GM12878 (cell line): Measurements from ENCODE around the gene HDAC9. TPM values are rescaled to one million over a fixed set of nuclear protein-coding genes. Genes with fewer than 3 reads are reported as not detected.

Source experiments
- ATAC-seq: fragments of 200-7000 bp; cut with Tn5 transposase; 3 replicates; pipeline ENCODE4 v1.9.1; 2020; ENCODE audit warnings: mild to moderate bottlenecking, moderate library complexity
- BruUV-seq: library from RNA; stranded (reverse); fragments of 400-500 nt; replicated peaks from 2 replicates; lab custom pipeline; 2021; lab: Mats Ljungman, UMichigan
- CTCF ChIA-PET: fragments of 300-600 bp; sonication (Branson Sonifier 250); formaldehyde crosslinking; extraction: SDS; loops from one replicate; lab custom pipeline; 2021; ENCODE audit warnings: inconsistent platforms; lab: Yijun Ruan, JAX
- POLR2A ChIA-PET: fragments of 350-600 bp; formaldehyde crosslinking; extraction: SDS; loops from one replicate; lab custom pipeline; 2021; ENCODE audit warnings: inconsistent platforms; lab: Charles Lee
- RAD21 ChIA-PET: fragments of 300-600 bp; sonication (Branson Sonifier 250); formaldehyde crosslinking; loops from one replicate; lab custom pipeline; 2023; ENCODE audit warnings: antibody characterized with exemption; ENCODE audit not compliant: unreplicated experiment; lab: Charles Lee
- SMC1A ChIA-PET: fragments of 300-600 bp; sonication (Branson Sonifier 250); formaldehyde crosslinking; loops from one replicate; lab custom pipeline; 2023; ENCODE audit not compliant: unreplicated experiment, uncharacterized antibody; lab: Charles Lee
- DNase-seq: peaks from one replicate; pipeline ENCODE4 v3.0.0-alpha.2; 2011; ENCODE audit warnings: low read depth, low spot score
- FAIRE-seq: peaks from 3 replicates; lab custom pipeline; 2011; peaks lifted over from hg19 to GRCh38; lab: Jason Lieb, UNC
- H2AFZ ChIP-seq: 2 replicates; pipeline ENCODE4 v1.6.0; 2011; ENCODE audit warnings: low read depth, low read length, control low read depth; ENCODE audit not compliant: control insufficient read depth
- H3K27ac ChIP-seq: 2 replicates; pipeline ENCODE4 v1.5.1; 2011; ENCODE audit warnings: control low read depth; ENCODE audit not compliant: control insufficient read depth, insufficient read depth
- H3K27me3 ChIP-seq, 2 experiments: replicated peaks in 1 of 2; 2 replicates each; pipeline versions ENCODE4 v1.6.0 to v1.6.1; 2011; ENCODE audit warnings: low read length in 1 of 2; ENCODE audit not compliant: control insufficient read depth in 2 of 2, insufficient read depth in 2 of 2
- H3K36me3 ChIP-seq, 2 experiments: 2 replicates each; pipeline ENCODE4 v1.5.1; 2011; ENCODE audit warnings: low read length in 1 of 2; ENCODE audit not compliant: control insufficient read depth in 2 of 2, insufficient read depth in 2 of 2
- H3K4me1 ChIP-seq: 2 replicates; pipeline ENCODE4 v1.6.1; 2011; ENCODE audit warnings: mild to moderate bottlenecking, low read length, moderate library complexity, mixed read lengths; ENCODE audit not compliant: control insufficient read depth, insufficient read depth
- H3K4me2 ChIP-seq: 2 replicates; pipeline ENCODE4 v1.6.0; 2011; ENCODE audit warnings: control low read depth; ENCODE audit not compliant: control insufficient read depth, insufficient read depth
- H3K4me3 ChIP-seq: fragments of 200-600 bp; sonication (generic); 2 replicates; pipeline ENCODE4 v1.5.1; 2016
- H3K79me2 ChIP-seq: 2 replicates; pipeline ENCODE4 v1.6.0; 2011; ENCODE audit warnings: low read length; ENCODE audit not compliant: control insufficient read depth, insufficient read depth
- H3K9ac ChIP-seq: 2 replicates; pipeline ENCODE4 v1.8.0; 2011; ENCODE audit warnings: low read length, control low read depth, mixed read lengths; ENCODE audit not compliant: control insufficient read depth, insufficient read depth
- H3K9me3 ChIP-seq: replicated peaks from 3 replicates; pipeline ENCODE4 v1.5.1; 2011; ENCODE audit warnings: mild to moderate bottlenecking, low read length; ENCODE audit not compliant: control insufficient read depth, insufficient read depth
- H4K20me1 ChIP-seq: 2 replicates; pipeline ENCODE4 v1.6.0; 2011; ENCODE audit not compliant: control insufficient read depth, insufficient read depth
- ASH2L ChIP-seq: fragments of 300-600, 200-600 bp; sonication (generic); IDR thresholded peaks from 2 replicates; pipeline ENCODE4 v1.6.1; 2017; ENCODE audit warnings: low read depth, mild to moderate bottlenecking, borderline replicate concordance
- ATF3 ChIP-seq: IDR thresholded peaks from 2 replicates; pipeline ENCODE4 v1.6.1; 2011; ENCODE audit warnings: low read depth, mild to moderate bottlenecking, low read length, moderate library complexity, borderline replicate concordance; ENCODE audit errors: extremely low read depth
- BHLHE40 ChIP-seq, 2 experiments: fragments of 450-650 bp in 1 of 2; IDR thresholded peaks; 2 replicates each; pipeline ENCODE4 v1.6.1; 2011 to 2017; ENCODE audit warnings: low read depth in 2 of 2, borderline replicate concordance in 1 of 2, improper control_type of control experiment in 1 of 2, low read length in 1 of 2, mild to moderate bottlenecking in 1 of 2
- CREM ChIP-seq: IDR thresholded peaks from 2 replicates; pipeline ENCODE4 v1.6.1; 2014; ENCODE audit warnings: antibody characterized with exemption, low read depth
- FOS ChIP-seq: IDR thresholded peaks from 3 replicates; pipeline ENCODE4 v1.6.1; 2011; ENCODE audit warnings: borderline replicate concordance; ENCODE audit not compliant: insufficient read length; ENCODE audit errors: extremely low read depth
- GABPA ChIP-seq: IDR thresholded peaks from 2 replicates; pipeline ENCODE4 v1.6.1; 2014; ENCODE audit warnings: antibody characterized with exemption, low read depth, mild to moderate bottlenecking, inconsistent platforms
- IRF4 ChIP-seq: IDR thresholded peaks from 2 replicates; pipeline ENCODE4 v1.6.1; 2011; ENCODE audit warnings: low read depth, low read length
- JUND ChIP-seq: IDR thresholded peaks from 2 replicates; pipeline ENCODE4 v1.6.1; 2012; ENCODE audit warnings: low read depth, mild to moderate bottlenecking, low read length, improper control_type of control experiment, moderate library complexity
- RUNX3 ChIP-seq: IDR thresholded peaks from 2 replicates; pipeline ENCODE4 v1.6.1; 2012; ENCODE audit warnings: low read length, inconsistent platforms
- SPI1 ChIP-seq: IDR thresholded peaks from 2 replicates; pipeline ENCODE4 v1.6.1; 2011; ENCODE audit warnings: low read depth, mild to moderate bottlenecking, low read length, moderate library complexity, borderline replicate concordance; ENCODE audit not compliant: insufficient read depth
- TCF12 ChIP-seq: IDR thresholded peaks from 2 replicates; pipeline ENCODE4 v1.6.1; 2011; ENCODE audit warnings: low read depth, mild to moderate bottlenecking, low read length
- ZNF384 ChIP-seq: IDR thresholded peaks from 2 replicates; pipeline ENCODE4 v1.6.1; 2012; ENCODE audit warnings: low read depth, mild to moderate bottlenecking, low read length, improper control_type of control experiment, borderline replicate concordance
- WGBS: methylation state at CpG from one replicate; pipeline ENCODE4 v1.1.6; 2016; ENCODE audit warnings: low lambda C conversion rate; ENCODE audit not compliant: insufficient replicate concordance, insufficient coverage; ENCODE audit errors: missing lambda C conversion rate; 5-methylcytosine and 5-hydroxymethylcytosine counted together
- in situ Hi-C: fragments of 300-500 bp; cut with MboI; formaldehyde crosslinking; loops from 9 replicates; pipeline ENCODE4 v1.14.3; 2018; ENCODE audit warnings: mixed read lengths
- intact Hi-C: fragments of 100-400 bp; cut with micrococcal nuclease; formaldehyde crosslinking; loops from one replicate; pipeline ENCODE4 v1.14.2; 2022; ENCODE audit not compliant: unreplicated experiment
- polyA plus RNA-seq, 11 experiments: library from polyadenylated mRNA; depleted of rRNA in 4 of 11; unstranded in 6 of 11; stranded (reverse) in 5 of 11; fragments of >200 nt; fragmentation: Nextera tagmentation in 4 of 11; fragmentation: Illumina TruSeq in 1 of 11; extraction: Ambion mirVana in 4 of 11; extraction: Trizol in 1 of 11; gene quantifications; 1 replicate in 1 of 11; 2 replicates in 10 of 11; pipeline versions ENCODE4 v1.2.1 to v1.2.3, GENCODE V29; 2011 to 2016; ENCODE audit warnings: inconsistent platforms in 2 of 11, missing spikeins in 2 of 11, low read depth in 1 of 11
- total RNA-seq, 4 experiments: library from RNA; depleted of rRNA in 3 of 4; stranded (reverse); fragments of >200 nt in 3 of 4; fragmentation: Illumina TruSeq in 1 of 4; extraction: Trizol in 1 of 4; gene quantifications; 2 replicates each; pipeline versions ENCODE4 v1.2.1 to v1.2.3, GENCODE V29; 2013 to 2021
- TF ChIP-seq, protein P1 (sequence below): fragments of 450-650 bp; IDR thresholded peaks from 2 replicates; pipeline ENCODE4 v1.6.1; 2017; ENCODE audit warnings: borderline replicate concordance
- TF ChIP-seq, protein P2 (sequence below): fragments of 450-650 bp; IDR thresholded peaks from 2 replicates; pipeline ENCODE4 v1.6.1; 2016; ENCODE audit warnings: mild to moderate bottlenecking

Gene HDAC9
- total and polyA plus RNA-seq, 10 of the 15 experiments (the other 5 are each of a cell fraction or from before 2014, with no cell fraction given), result 0.73 to 12.8 (median 0.92) TPM

DNA sequence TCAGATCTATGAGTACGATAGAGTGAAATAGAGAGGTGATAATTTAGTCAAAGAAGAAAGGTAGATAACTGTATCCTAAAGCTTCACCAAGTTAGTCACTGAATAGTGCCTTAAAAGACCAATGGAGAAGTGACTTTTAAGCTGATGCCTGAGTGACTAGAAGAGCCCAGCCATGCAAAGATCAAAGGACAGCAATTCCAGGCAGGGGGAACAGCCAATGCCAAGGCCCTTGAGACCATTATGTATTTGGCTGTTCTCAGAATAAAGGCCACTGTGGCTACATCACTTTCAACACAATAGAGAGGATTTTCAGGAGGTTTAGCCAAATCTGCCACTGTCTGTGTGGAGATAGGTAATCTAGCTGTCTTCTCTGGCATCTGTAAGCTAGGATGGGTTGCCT is 17.8 kb downstream of the HDAC9 start:
- FAIRE-seq (no peak), DNase-seq (no peak), ATAC-seq (no peak)
- 89% methylated on average over 1 of the region's 1 CpG for WGBS
- BruUV-seq, result no TSS peak
- ChIA-PET POLR2A (interaction anchor here (0.6 to 1.1 kb wide), 2 partner anchors 10 to 165 kb away, joined by 3 read pairs; no protein-coding TSS in a partner anchor), RAD21 (interaction anchor here (0.7 to 0.9 kb wide), 2 partner anchors 18 to 23 kb away, joined by 3 read pairs; no protein-coding TSS in a partner anchor), SMC1A (interaction anchor here (1.1 to 1.4 kb wide), 3 partner anchors 11 to 51 kb away, joined by 3 to 5 read pairs (median 4); no protein-coding TSS in a partner anchor), CTCF (no interaction called here)
- Histone ChIP-seq H3K27me3 (no peaks in the 10 kb centered on the region), H3K4me2 (no peak overlapping the region), H3K4me3 (no peak overlapping the region), H3K9ac (no peak overlapping the region), H4K20me1 (no peaks in the 10 kb centered on the region), H3K79me2 (no peaks in the 10 kb centered on the region), H2AFZ (no peak overlapping the region), H3K27ac (no peak overlapping the region), H3K4me1 (peaks cover 5% of the 10 kb centered on the region), H3K36me3 (no peaks in the 10 kb centered on the region), H3K9me3 (no peaks in the 10 kb centered on the region)
- intact Hi-C loops, result no loop called here
- in situ Hi-C loops, result no loop called here
- TF ChIP-seq, protein P1, sequence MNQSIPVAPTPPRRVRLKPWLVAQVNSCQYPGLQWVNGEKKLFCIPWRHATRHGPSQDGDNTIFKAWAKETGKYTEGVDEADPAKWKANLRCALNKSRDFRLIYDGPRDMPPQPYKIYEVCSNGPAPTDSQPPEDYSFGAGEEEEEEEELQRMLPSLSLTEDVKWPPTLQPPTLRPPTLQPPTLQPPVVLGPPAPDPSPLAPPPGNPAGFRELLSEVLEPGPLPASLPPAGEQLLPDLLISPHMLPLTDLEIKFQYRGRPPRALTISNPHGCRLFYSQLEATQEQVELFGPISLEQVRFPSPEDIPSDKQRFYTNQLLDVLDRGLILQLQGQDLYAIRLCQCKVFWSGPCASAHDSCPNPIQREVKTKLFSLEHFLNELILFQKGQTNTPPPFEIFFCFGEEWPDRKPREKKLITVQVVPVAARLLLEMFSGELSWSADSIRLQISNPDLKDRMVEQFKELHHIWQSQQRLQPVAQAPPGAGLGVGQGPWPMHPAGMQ, result no peak
- TF ChIP-seq BHLHE40 (IDR thresholded peaks at IDR 0.05; ENCODE audit: borderline replicate concordance in 1 of 2, low read depth in 2 of 2, low read length in 1 of 2) (no peak), FOS (no peak)

- no peaks in the 10 kb centered on the region for H4K20me1 ChIP-seq
- no peaks in the 10 kb centered on the region for H3K27me3 ChIP-seq
- no peaks in the 10 kb centered on the region for H3K36me3 ChIP-seq
- in situ Hi-C loops (no loop called here), intact Hi-C loops (no loop called here)
- H3K4me2 ChIP-seq, result no peak overlapping the region
- CTCF ChIA-PET, result interaction anchor here (0.7 to 1.5 kb wide), 3 partner anchors 9 to 164 kb away, joined by 3 to 6 read pairs (median 4); no protein-coding TSS in a partner anchor
- FAIRE-seq, result no peak
- no peaks in the 10 kb centered on the region for H3K79me2 ChIP-seq
- RAD21 ChIA-PET, result no interaction called here
- BruUV-seq, result no TSS peak
- no peak overlapping the region for H3K27ac ChIP-seq
- H3K4me3 ChIP-seq, result no peak overlapping the region
- no peak overlapping the region for H3K9ac ChIP-seq
- no peak for ATAC-seq
- WGBS, result 20% methylated on average over 2 of the region's 2 CpGs
- SMC1A ChIA-PET, result interaction anchor here (1.1 to 1.4 kb wide), 2 partner anchors 21 to 75 kb away, joined by 3 to 4 read pairs; no protein-coding TSS in a partner anchor
- TF ChIP-seq TCF12 (no peak), ZNF384 (no peak), SPI1 (no peak), CREM (no peak), RUNX3 (no peak), ATF3 (no peak), JUND (no peak), IRF4 (no peak), GABPA (no peak), ASH2L (no peak)
- TF ChIP-seq, protein P2, sequence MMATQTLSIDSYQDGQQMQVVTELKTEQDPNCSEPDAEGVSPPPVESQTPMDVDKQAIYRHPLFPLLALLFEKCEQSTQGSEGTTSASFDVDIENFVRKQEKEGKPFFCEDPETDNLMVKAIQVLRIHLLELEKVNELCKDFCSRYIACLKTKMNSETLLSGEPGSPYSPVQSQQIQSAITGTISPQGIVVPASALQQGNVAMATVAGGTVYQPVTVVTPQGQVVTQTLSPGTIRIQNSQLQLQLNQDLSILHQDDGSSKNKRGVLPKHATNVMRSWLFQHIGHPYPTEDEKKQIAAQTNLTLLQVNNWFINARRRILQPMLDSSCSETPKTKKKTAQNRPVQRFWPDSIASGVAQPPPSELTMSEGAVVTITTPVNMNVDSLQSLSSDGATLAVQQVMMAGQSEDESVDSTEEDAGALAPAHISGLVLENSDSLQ, result no peak
- no peak overlapping the region for H2AFZ ChIP-seq
- H3K9me3 ChIP-seq, result no peaks in the 10 kb centered on the region
- no peak for DNase-seq
- H3K4me1 ChIP-seq, result no peaks in the 10 kb centered on the region
- POLR2A ChIA-PET, result no interaction called here
Measured at GRCh38 chr7:18515067-18515466, 19.5 kb downstream of the HDAC9 start.
